Nephron progenitor cell (in vitro differentiated cells): ENCODE results near the gene STAT5A.
"Not testable (repeated sequence)": the region's sequence is repeated elsewhere in the genome, so short reads cannot be mapped to it uniquely, and the experiment has no call there.

Experiments
- DNase-seq: peaks from one replicate; pipeline ENCODE4 v3.0.0; 2021
- H3K27ac Mint-ChIP-seq: 2 replicates; pipeline ENCODE4 v1.8.0; 2021; ENCODE audit warnings: mild to moderate bottlenecking, moderate library complexity, mixed read lengths
- H3K27me3 Mint-ChIP-seq: 2 replicates; pipeline ENCODE4 v1.8.0; 2021; ENCODE audit warnings: mild to moderate bottlenecking, low read depth, mixed read lengths; ENCODE audit not compliant: poor library complexity
- H3K36me3 Mint-ChIP-seq: 2 replicates; pipeline ENCODE4 v1.8.0; 2021; ENCODE audit warnings: low read depth, mixed read lengths
- H3K4me1 Mint-ChIP-seq: 2 replicates; pipeline ENCODE4 v1.8.0; 2021; ENCODE audit warnings: mixed read lengths
- H3K4me3 Mint-ChIP-seq: 2 replicates; pipeline ENCODE4 v1.8.0; 2021; ENCODE audit warnings: mild to moderate bottlenecking, moderate library complexity, mixed read lengths
- H3K9me3 Mint-ChIP-seq: 2 replicates; pipeline ENCODE4 v1.8.0; 2021; ENCODE audit warnings: mild to moderate bottlenecking, moderate library complexity, mixed read lengths
- TF ChIP-seq, protein P1 (sequence below): fragments of 200-600 bp; sonication (generic); IDR thresholded peaks from 2 replicates; pipeline ENCODE4 v1.5.0; 2021; ENCODE audit warnings: antibody characterized with exemption

Gene STAT5A

DNA sequence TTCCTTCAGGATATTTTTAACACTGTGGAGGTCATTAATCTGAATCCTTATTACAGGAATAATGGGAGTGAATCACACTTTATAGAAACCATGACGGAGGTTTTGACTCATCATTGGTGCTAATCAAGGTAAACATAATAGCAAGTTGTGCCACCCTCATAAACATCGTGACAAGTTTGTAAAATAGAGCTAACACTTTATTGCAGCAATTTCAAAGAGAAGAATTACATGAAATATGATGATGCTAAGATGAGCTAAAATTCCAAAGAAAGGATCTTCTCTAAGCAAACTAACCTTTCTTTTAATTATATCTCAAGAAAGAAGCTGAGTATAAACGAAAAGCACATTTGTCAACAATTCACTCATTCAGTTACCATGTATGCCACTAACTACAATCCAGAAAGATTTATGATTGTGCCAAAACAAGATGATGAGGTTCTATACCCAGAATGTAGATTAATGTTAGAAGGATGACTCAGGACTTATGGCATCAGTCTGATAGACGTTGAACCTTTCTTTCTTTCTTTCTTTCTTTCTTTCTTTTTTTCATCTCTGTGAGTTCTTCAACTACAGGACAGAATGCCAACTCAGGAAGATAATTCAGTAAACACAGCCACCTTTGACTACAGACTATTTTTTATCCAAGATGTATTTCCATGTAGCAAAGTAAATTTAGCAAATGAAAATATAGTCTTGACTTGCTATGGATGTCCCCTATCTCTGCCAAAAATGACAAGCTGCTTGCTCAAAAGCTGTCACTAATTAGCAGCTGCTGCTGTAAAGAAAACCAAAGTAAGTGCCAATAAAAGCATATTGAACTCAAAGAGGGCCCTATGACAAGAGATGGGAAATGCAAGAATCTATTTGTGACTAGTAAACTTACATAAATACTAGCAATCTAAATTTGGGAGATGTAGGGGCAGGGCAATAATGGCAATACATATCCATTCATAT lies 35.4 kb upstream of the STAT5A start:
- Mint-ChIP-seq H3K27ac (peak overlapping the region; percentile 14), H3K27me3 (no peaks in the 10 kb centered on the region), H3K4me3 (no peak overlapping the region), H3K4me1 (peaks cover 16% of the 10 kb centered on the region), H3K36me3 (peaks cover 5% of the 10 kb centered on the region), H3K9me3 (no peaks in the 10 kb centered on the region)
- no peak for DNase-seq
- TF ChIP-seq, protein P1, sequence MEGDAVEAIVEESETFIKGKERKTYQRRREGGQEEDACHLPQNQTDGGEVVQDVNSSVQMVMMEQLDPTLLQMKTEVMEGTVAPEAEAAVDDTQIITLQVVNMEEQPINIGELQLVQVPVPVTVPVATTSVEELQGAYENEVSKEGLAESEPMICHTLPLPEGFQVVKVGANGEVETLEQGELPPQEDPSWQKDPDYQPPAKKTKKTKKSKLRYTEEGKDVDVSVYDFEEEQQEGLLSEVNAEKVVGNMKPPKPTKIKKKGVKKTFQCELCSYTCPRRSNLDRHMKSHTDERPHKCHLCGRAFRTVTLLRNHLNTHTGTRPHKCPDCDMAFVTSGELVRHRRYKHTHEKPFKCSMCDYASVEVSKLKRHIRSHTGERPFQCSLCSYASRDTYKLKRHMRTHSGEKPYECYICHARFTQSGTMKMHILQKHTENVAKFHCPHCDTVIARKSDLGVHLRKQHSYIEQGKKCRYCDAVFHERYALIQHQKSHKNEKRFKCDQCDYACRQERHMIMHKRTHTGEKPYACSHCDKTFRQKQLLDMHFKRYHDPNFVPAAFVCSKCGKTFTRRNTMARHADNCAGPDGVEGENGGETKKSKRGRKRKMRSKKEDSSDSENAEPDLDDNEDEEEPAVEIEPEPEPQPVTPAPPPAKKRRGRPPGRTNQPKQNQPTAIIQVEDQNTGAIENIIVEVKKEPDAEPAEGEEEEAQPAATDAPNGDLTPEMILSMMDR, result no peak

DNA sequence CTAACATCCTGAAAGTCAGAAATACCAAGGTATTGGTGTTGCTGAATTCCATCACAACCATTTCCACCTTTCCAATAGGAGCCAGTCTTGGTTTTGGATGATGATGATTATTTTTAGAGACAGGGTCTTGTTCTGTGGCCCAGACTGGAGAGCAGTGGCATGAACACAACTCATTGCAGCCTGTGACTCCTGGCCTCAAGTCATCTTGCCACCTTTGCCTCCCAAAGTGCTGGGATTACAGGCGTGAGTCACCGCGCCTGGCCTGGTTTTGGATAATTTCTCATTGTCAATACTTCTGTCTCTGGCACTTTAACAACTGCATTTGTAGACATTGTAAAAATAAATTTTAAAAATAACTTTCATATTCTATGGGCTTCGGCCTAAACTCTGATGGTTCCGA lies 34.7 kb upstream of the STAT5A start:
- peaks cover 12% of the 10 kb centered on the region for H3K4me1 Mint-ChIP-seq
- H3K9me3 Mint-ChIP-seq, result no peaks in the 10 kb centered on the region
- TF ChIP-seq, protein P1, result no peak
- no peaks in the 10 kb centered on the region for H3K27me3 Mint-ChIP-seq
- DNase-seq, result no peak
- peaks cover 5% of the 10 kb centered on the region for H3K36me3 Mint-ChIP-seq
- no peak overlapping the region for H3K27ac Mint-ChIP-seq
- no peak overlapping the region for H3K4me3 Mint-ChIP-seq

DNA sequence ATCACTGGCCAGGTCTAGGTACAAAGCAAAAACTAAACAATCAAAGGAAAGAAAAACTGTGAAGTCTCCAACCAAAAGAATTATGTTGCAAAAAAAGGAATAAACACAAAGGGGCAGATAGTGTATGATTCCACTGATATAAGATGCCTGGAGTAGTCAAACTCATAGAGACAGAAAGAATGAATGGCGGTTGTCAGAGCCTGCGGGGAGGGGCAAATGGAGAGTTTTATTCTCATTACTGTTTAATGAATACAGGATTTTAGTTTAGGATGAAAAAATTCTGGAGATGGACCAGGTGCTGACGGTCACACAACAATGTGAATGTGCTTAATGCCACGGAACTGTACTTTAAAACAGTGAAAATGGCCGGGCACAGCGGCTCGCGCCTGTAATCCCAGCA lies 32.9 kb upstream of the STAT5A start:
- TF ChIP-seq, protein P1, result no peak
- Mint-ChIP-seq H3K4me3 (no peak overlapping the region), H3K36me3 (peaks cover 5% of the 10 kb centered on the region), H3K27me3 (no peaks in the 10 kb centered on the region), H3K27ac (no peak overlapping the region), H3K9me3 (no peaks in the 10 kb centered on the region), H3K4me1 (no peaks in the 10 kb centered on the region)
- no peak for DNase-seq

DNA sequence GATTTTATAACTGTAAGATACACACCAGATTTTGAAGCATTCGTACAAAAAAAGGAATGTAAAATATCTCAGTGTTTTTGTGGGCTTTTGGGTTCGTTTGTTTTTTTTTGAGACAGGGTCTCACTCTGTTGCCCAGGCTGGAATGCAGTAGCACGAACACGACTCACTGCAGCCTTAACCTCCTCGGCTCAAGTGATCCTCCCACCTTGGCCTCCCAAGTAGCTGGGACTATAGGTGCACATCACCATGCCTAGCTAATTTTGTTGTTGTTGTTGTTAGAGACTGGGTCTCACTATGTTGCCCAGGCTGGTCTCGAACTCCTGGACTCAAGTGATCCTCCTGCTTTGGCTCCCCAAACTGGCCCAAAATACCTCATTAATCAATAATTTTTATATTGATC lies 28.0 kb upstream of the STAT5A start:
- DNase-seq, result no peak
- H3K4me3 Mint-ChIP-seq, result no peak overlapping the region
- no peaks in the 10 kb centered on the region for H3K27me3 Mint-ChIP-seq
- TF ChIP-seq, protein P1, result no peak
- peaks cover 3% of the 10 kb centered on the region for H3K36me3 Mint-ChIP-seq
- no peak overlapping the region for H3K27ac Mint-ChIP-seq
- H3K4me1 Mint-ChIP-seq, result no peaks in the 10 kb centered on the region
- peaks cover 4% of the 10 kb centered on the region for H3K9me3 Mint-ChIP-seq

DNA sequence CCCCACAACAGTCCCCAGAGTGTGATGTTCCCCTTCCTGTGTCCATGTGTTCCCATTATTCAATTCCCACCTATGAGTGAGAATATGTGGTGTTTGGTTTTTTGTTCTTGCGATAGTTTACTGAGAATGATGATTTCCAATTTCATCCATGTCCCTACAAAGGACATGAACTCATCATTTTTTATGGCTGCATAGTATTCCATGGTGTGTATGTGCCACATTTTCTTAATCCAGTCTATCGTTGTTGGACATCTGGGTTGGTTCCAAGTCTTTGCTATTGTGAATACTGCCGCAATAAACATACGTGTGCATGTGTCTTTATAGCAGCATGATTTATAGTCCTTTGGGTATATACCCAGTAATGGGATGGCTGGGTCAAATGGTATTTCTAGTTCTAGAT lies 23.9 kb upstream of the STAT5A start:
- H3K4me1 Mint-ChIP-seq, H3K4me3 Mint-ChIP-seq, H3K27ac Mint-ChIP-seq, H3K27me3 Mint-ChIP-seq, DNase-seq, H3K36me3 Mint-ChIP-seq, H3K9me3 Mint-ChIP-seq: not testable (repeated sequence)

DNA sequence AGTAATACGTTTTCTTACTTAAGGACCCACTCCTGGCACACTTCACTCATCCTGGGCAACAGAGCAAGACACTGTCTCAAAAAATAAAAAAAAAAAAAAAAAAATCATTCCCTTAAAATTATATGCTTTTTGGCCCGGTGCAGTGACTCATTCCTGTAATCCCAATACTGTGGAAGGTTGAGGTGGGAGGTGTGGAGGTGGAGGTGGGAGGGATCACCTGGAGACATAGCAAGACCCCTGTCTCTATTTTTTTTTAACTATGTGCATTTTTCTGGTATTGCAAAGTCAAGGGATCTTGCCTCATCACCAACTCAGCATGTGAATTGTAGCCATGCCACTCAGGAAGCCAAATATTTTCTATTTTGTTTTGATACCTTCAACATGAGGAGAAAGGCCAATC lies 21.8 kb upstream of the STAT5A start:
- DNase-seq, result no peak
- Mint-ChIP-seq H3K4me3 (no peak overlapping the region), H3K27ac (no peak overlapping the region), H3K4me1 (peaks cover 11% of the 10 kb centered on the region), H3K27me3 (peaks cover 7% of the 10 kb centered on the region), H3K9me3 (peaks cover 9% of the 10 kb centered on the region), H3K36me3 (peaks cover 8% of the 10 kb centered on the region)
- TF ChIP-seq, protein P1, result no peak
